DOHH2 (cell line): ENCODE data around the gene ABLIM3.
A peak's percentile ranks its signal among the peaks of the same experiment; 100 is the strongest.

ENCODE experiments used
- H3F3A ChIP-seq: fragments of 200-600 bp; sonication (generic), shearing (Covaris generic); 2 replicates; pipeline ENCODE4 v1.6.0; 2016; ENCODE audit warnings: antibody characterized with exemption, mild to moderate bottlenecking; ENCODE audit not compliant: control insufficient read depth, insufficient read depth
- H3K27ac ChIP-seq: fragments of 200-600 bp; sonication (generic); 2 replicates; pipeline ENCODE4 v1.5.1; 2014; ENCODE audit warnings: low read depth, mild to moderate bottlenecking, low read length, moderate library complexity
- H3K27me3 ChIP-seq: fragments of 200-600 bp; sonication (generic); 2 replicates; pipeline ENCODE4 v1.6.1; 2014; ENCODE audit warnings: mild to moderate bottlenecking, low read length, mixed read lengths; ENCODE audit not compliant: control insufficient read depth
- H3K36me3 ChIP-seq: fragments of 200-600 bp; sonication (generic); 2 replicates; pipeline ENCODE4 v1.6.1; 2014; ENCODE audit warnings: mild to moderate bottlenecking, low read length, moderate library complexity, mixed read lengths; ENCODE audit not compliant: control insufficient read depth
- H3K4me1 ChIP-seq: fragments of 200-600 bp; sonication (generic); 2 replicates; pipeline ENCODE4 v1.6.1; 2014; ENCODE audit warnings: mild to moderate bottlenecking, low read length, mixed read lengths; ENCODE audit not compliant: control insufficient read depth
- H3K4me2 ChIP-seq: fragments of 200-600 bp; sonication (generic); 2 replicates; pipeline ENCODE4 v1.6.0; 2014; ENCODE audit warnings: mild to moderate bottlenecking, low read length, moderate library complexity
- H3K4me3 ChIP-seq: fragments of 200-600 bp; sonication (generic); 2 replicates; pipeline ENCODE4 v1.5.1; 2014; ENCODE audit warnings: mild to moderate bottlenecking, low read length, mixed read lengths
- H3K79me2 ChIP-seq: fragments of 200-600 bp; sonication (generic); 2 replicates; pipeline ENCODE4 v1.6.1; 2014; ENCODE audit warnings: mild to moderate bottlenecking, low read length, mixed read lengths; ENCODE audit not compliant: control insufficient read depth
- H3K9me2 ChIP-seq: fragments of 200-600 bp; sonication (generic); replicated peaks from 2 replicates; pipeline ENCODE4 v1.6.1; 2014; ENCODE audit warnings: mild to moderate bottlenecking, low read length, mixed read lengths; ENCODE audit not compliant: control insufficient read depth
- H3K9me3 ChIP-seq: fragments of 200-600 bp; sonication (generic); 2 replicates; pipeline ENCODE4 v1.6.1; 2014; ENCODE audit warnings: antibody characterized with exemption, low read length, mixed read lengths; ENCODE audit not compliant: control insufficient read depth, insufficient read depth
- H4K20me1 ChIP-seq: fragments of 200-600 bp; sonication (generic); 2 replicates; pipeline ENCODE4 v1.6.0; 2014; ENCODE audit warnings: low read depth, mild to moderate bottlenecking, antibody characterized with exemption, low read length, moderate library complexity; ENCODE audit not compliant: control insufficient read depth, insufficient read depth
- EZH2phosphoT487 ChIP-seq: fragments of 200-600 bp; sonication (generic); IDR thresholded peaks from 2 replicates; pipeline ENCODE4 v1.6.1; 2017; ENCODE audit warnings: borderline replicate concordance, mild to moderate bottlenecking, antibody characterized with exemption, low read length, moderate library complexity, mixed read lengths
- TF ChIP-seq, protein P1 (sequence below): fragments of 200-600 bp; sonication (generic); IDR thresholded peaks from one replicate; pipeline ENCODE4 v1.5.1; 2014; ENCODE audit warnings: antibody characterized with exemption, mild to moderate bottlenecking, low read depth, low read length; ENCODE audit not compliant: poor library complexity, severe bottlenecking

Gene ABLIM3

DNA sequence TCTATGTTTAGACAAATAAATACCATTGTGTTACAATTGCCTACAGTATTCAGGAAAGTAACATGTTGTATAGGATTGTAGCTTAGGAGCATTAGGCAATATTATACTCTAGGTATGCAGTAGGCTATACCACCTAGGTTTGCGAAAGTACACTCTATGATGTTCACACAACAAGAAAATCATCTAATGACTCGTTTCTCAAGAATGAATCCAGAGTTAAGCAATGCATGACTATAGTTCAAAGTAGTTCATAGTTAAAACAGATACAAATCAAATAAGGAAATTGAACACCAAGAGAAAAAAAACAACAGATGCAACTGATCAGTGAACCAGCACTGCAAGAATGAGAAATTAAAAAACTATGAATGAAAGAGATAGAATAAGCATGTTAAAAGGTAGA is 27.6 kb upstream of the ABLIM3 start:
- Histone ChIP-seq H3F3A (no peaks in the 10 kb centered on the region), H3K4me3 (no peak overlapping the region), H3K9me2 (no peaks in the 10 kb centered on the region), H3K36me3 (no peaks in the 10 kb centered on the region), H3K79me2 (no peaks in the 10 kb centered on the region), H4K20me1 (no peaks in the 10 kb centered on the region), H3K4me1 (no peaks in the 10 kb centered on the region), H3K27me3 (peaks cover 20% of the 10 kb centered on the region), H3K9me3 (no peaks in the 10 kb centered on the region), H3K4me2 (no peak overlapping the region), H3K27ac (no peak overlapping the region)
- no peak for TF ChIP-seq EZH2phosphoT487
- TF ChIP-seq, protein P1, sequence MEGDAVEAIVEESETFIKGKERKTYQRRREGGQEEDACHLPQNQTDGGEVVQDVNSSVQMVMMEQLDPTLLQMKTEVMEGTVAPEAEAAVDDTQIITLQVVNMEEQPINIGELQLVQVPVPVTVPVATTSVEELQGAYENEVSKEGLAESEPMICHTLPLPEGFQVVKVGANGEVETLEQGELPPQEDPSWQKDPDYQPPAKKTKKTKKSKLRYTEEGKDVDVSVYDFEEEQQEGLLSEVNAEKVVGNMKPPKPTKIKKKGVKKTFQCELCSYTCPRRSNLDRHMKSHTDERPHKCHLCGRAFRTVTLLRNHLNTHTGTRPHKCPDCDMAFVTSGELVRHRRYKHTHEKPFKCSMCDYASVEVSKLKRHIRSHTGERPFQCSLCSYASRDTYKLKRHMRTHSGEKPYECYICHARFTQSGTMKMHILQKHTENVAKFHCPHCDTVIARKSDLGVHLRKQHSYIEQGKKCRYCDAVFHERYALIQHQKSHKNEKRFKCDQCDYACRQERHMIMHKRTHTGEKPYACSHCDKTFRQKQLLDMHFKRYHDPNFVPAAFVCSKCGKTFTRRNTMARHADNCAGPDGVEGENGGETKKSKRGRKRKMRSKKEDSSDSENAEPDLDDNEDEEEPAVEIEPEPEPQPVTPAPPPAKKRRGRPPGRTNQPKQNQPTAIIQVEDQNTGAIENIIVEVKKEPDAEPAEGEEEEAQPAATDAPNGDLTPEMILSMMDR, result no peak

DNA sequence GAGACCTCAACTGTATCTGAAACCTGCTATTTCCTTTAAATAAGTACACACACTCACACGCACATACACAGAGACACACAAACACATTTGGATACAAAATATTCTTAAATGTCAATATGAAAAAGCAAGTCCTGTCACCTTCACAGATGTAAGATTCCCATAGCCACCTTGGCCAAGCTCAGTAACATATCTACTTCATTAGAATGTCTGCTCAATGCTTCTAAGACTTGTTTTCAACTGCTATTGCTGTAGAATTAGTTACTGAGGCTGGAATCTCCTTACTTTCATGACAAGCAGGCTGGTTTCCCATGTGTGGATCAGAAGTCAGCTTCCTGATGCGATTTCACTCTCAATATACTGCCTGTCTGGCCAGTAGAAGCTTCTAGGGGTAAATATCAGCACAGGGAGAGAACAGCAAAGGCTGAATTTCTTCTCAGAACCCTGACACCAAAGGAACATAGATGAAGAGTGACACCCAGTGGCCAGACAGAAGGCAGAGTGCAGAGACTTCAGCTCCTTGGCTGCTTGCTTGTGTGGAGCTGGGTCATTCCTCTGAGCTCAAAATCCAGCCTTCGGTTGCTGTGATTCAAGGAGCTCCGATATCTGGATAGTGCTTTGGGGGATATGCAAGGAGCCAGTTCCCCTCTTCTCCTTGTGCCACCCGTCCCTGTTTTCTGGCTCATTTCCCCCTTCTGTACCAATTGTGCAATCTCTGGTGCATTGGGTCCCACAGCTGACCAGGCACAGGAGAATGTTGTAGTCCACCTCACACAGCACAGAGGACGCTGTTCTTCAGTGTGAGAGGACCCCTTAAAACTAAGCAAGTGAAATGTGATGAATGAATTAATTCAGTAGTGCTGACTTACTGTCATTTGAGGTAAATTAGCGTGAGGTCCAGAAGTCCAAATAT is 26.6 kb upstream of the ABLIM3 start:
- Histone ChIP-seq H3K4me2 (no peak overlapping the region), H3K27me3 (peaks cover 27% of the 10 kb centered on the region), H3K36me3 (no peaks in the 10 kb centered on the region), H3K4me3 (no peak overlapping the region), H3K9me3 (no peaks in the 10 kb centered on the region), H3K4me1 (no peaks in the 10 kb centered on the region), H3K27ac (no peak overlapping the region), H3F3A (no peaks in the 10 kb centered on the region), H3K9me2 (no peaks in the 10 kb centered on the region), H3K79me2 (no peaks in the 10 kb centered on the region), H4K20me1 (no peaks in the 10 kb centered on the region)
- TF ChIP-seq, protein P1, result peak; percentile 74
- TF ChIP-seq EZH2phosphoT487, result no peak

DNA sequence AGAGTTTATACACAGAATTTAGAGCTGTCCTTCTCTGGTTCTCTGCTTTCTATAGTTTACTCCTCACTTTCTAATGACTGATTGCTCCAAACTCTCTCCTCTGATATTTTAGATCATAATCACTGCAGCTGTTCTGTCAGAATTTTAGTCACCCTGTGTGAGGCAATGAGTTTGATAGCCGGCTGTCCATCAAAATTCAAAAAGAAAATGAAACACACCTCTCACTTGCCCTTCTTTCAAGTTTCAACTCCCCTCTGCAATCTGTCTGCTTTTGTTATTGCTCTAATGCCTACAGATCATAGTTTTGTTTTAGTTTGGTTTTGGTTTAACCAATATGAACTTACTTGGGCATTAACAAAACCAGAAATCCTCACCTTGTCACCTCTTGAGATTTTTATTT is 23.3 kb upstream of the ABLIM3 start:
- Histone ChIP-seq H3K4me2 (no peak overlapping the region), H3K9me2 (no peaks in the 10 kb centered on the region), H3K4me1 (no peaks in the 10 kb centered on the region)

More for the DNA sequence above, 23.3 kb upstream of the ABLIM3 start:
- H3K79me2 ChIP-seq, result no peaks in the 10 kb centered on the region
- H4K20me1 ChIP-seq, result no peaks in the 10 kb centered on the region
- H3K27ac ChIP-seq, result no peak overlapping the region
- H3K4me3 ChIP-seq, result no peak overlapping the region
- TF ChIP-seq, protein P1, result no peak
- no peak for TF ChIP-seq EZH2phosphoT487
- H3K36me3 ChIP-seq, result no peaks in the 10 kb centered on the region
- peaks cover 27% of the 10 kb centered on the region for H3K27me3 ChIP-seq
- H3F3A ChIP-seq, result no peaks in the 10 kb centered on the region
- H3K9me3 ChIP-seq, result no peaks in the 10 kb centered on the region
